GM19239 (cell line): Measurements from ENCODE around the gene TCF21.

Source experiments
- DNase-seq: peaks from one replicate; pipeline ENCODE4 v3.0.0; 2011; ENCODE audit warnings: low spot score; ENCODE audit not compliant: insufficient read length
- FAIRE-seq: peaks from 2 replicates; lab custom pipeline; 2011; peaks lifted over from hg19 to GRCh38; lab: Jason Lieb, UNC

TCF21 gene

DNA sequence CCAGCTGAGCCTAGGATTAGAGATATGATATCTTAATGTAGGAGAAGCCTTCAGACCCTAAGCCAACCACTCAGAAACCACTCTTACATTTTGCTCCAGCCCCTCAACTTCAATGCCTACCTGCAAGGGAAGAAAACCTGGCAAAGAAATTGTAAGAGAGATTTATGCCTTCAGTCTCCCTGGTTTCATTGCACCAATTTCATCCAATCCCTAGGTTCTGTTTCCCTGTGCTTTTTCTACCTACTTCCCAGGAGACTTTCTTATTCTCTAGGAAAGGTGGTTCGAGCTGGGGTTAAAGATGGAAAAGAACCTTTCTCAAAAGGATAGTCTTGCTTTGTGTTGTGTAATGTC, 1.1 kb upstream of the TCF21 start:
- FAIRE-seq (no peak), DNase-seq (no peak)

DNA sequence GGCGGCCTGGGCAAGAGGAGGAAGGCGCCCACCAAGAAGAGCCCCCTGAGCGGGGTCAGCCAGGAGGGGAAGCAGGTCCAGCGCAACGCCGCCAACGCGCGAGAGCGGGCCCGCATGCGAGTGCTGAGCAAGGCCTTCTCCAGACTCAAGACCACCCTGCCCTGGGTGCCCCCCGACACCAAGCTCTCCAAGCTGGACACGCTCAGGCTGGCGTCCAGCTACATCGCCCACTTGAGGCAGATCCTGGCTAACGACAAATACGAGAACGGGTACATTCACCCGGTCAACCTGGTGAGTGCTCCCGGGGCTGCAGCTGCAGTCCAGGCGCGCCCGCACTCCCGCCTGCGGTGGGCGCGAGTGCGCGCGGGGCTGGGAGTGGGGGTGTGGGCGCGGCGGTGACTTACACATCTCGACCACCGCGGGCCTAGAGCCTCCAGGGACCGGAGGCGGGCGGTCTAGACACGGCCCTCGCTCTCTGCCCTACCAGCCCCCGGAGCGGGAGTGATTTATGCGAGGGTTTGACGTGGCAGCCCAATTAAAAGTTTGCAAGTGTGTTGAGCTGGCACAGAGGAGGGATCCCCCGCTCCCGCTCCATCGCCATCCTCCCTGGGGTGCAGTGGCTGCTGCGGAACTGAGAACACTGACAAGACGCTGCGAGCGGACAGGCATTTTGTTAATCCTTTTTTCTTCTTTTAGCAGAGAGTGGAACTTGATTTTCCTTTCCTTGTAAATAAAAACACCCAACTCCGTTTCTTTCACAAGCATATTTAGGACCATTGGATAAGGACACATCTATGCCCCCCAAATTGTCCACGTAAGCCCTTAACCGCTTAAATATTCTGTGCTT, 867 bp downstream of the TCF21 start:
- FAIRE-seq: no peak
- DNase-seq: no peak

DNA sequence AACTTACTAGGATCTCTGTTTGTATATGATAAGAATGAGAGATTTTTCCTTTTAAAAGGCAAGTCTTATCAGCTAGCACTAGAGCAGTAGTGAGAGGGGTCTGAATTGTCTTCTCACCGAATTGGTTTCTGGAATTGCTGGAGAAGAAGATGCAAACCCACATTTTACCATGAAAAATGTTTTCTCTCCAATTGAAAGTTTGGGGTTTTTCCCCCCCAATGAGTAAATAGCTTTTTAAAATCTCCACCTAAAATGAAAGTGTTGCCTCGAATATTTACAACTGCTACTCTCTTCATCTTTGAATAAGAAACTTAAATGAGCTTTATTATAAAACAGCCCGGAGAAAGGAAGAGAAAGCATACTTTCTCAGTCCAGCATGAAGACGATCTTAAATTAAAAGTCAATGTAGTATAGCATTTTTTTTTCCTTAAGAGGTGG, 1.8 kb downstream of the TCF21 start:
- DNase-seq (no peak), FAIRE-seq (no peak)

- DNase-seq (no peak), FAIRE-seq (no peak)
Measured at GRCh38 chr6:133891149-133891926, 2.4 kb downstream of the TCF21 start.

DNA sequence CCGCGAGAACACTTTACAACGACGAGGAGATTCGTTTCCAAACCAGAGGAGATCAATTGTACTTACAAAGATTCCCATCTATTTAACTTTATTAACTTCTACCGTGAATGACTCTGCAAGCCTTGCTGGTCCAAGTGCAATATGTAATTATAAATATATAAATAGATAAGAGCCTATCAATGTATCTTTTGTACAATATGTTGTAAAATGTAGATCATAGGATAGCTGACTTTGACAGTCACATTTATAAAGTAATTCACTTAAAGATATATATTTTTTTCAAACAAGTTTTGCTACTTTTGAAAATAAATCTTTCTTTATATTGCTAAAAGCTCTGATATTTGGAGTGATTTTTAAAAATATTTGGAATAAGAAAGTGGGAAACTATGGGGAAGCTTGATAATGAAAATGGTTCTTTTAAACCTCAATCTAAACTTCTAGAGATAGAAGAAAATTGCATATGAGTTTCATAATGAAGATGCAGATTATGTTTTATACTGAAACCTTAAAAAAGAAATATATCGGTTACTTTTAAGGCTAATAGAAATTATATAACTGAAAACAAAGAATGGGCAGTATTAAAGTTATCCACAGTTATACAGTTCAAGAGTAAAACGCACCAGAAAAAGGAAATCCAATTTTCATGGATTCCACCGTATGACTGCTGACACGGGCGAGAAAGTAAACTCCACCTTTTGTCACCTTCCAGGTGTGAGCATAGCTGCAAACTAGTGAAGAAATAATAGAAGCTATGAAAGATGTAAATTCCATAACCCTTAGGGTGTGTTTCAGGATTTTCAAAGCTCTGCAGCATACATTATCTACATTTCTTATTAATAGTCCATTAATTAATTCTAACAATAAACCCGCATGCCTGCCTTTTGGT, 3.3 kb downstream of the TCF21 start:
- FAIRE-seq: no peak
- no peak for DNase-seq

- no peak for DNase-seq
- no peak for FAIRE-seq
Measured at GRCh38 chr6:133892813-133893691, 4.1 kb downstream of the TCF21 start.

- FAIRE-seq (no peak), DNase-seq (no peak)
Measured at GRCh38 chr6:133893946-133894345, 5.0 kb downstream of the TCF21 start.

DNA sequence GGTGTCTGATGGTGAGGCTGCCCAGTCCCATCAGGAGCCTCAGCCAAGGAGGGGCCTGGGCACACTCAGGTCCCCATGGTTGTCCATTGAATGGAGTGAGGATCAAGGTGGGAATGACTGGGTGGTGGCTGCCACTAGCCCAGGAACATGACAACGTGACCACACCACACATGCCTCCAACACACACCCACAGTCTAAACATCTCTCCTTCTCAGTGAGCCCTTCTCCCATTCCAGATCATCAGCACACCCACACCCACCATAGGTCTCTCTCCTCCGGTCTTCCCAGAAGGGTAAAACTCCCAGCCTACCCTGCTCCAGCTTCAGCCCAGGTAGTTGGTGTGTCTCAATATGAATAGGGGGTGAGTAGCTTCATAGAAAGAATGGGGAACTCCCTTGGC, 5.5 kb downstream of the TCF21 start:
- DNase-seq: no peak
- FAIRE-seq: no peak

DNA sequence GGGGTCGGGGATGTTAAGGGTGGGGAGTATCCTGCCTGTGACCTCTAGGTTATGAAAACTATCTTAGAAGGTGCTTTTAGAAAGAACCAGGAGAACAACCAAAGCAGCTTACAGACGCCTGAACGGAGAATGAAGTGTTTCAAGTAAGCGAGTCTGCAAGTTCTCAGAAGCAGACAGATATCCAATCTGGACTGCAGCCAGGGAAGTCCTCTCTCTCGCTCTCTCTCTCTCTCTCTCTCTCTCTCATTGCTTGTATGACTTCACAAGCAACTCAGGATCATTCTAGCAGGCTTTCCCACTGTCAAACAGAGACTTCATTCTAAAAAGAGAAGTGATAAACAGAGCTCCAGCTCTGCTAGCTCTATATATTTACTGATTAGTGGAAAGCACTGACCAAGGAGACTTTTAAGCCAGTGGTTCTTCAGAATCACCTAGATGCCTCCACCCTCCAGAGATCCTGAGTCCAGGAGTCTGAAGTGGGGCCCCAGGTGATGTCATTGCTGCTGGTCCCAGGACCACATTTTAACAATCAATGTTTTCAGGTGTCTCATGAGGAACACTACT, 6.0 kb downstream of the TCF21 start:
- no peak for DNase-seq
- FAIRE-seq: no peak

DNA sequence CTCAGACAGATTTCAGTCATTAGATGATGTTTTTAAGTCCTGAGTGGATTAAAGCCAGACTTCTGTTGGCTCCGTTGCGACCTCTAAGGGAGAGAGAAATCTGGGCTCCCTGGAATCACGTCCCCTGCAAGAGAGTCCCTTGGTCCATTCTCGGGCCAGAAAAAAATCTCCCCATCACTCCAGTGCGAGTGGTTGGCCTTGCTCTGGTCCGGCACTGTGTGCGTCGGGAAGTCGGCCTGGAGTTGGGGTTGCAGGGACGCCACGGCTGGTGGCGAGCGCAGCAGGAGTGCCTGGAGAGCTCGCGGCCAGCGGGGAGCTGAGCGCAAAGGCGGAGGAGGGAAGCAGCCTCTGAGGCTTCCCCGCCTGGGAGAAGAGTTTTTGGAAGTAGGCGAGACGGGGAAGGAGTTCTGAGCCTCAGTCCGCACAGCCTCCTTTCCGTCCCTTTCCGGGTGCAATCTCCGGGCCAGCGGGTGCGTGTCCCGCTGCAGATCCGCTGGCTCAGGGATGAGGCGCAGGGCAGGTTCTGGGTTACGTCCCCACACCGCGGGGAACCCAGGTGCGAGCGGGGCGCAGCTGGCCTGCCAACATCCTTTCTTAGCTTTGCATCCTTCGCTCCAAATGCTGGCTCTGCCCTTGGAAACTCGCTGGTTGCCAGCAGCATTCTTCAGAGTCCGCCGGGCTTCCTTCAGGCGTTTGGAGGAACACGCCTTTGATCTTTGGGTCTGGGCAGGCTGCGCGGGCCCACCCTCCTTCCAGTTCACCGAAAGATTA, 6.8 kb downstream of the TCF21 start:
- DNase-seq (no peak), FAIRE-seq (no peak)

- no peak for DNase-seq
- FAIRE-seq: no peak
Measured at GRCh38 chr6:133896344-133896721, 7.4 kb downstream of the TCF21 start.

GRCh38 chr6:133898263-133898662, 9.3 kb downstream of the TCF21 start:
- DNase-seq (no peak), FAIRE-seq (no peak)

GRCh38 chr6:133899556-133899955, 10.6 kb downstream of the TCF21 start:
- FAIRE-seq (no peak), DNase-seq (no peak)

- no peak for FAIRE-seq
Measured at GRCh38 chr6:133903855-133904254, 14.9 kb downstream of the TCF21 start.

DNA sequence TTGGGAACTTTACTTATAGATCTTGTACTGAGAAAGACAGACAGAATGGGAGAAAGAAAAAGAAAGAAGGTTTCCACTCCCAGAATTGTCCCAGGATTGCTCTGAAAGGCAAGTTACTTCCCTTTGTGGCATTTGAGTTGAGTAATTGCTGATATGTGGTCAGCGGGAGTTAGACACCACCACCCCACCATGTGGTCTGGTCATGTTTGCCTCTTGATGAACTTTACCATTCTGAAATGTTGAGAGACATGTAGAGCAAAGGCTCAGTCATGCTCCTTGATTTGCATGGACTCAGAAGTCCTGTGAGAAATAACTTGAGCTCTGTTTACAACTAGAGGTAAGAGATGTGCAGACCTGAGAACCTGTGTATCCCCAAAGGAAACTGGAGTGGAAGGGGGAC, 17.1 kb downstream of the TCF21 start:
- FAIRE-seq: no peak
- no peak for DNase-seq

More at GRCh38 chr6:133903855-133904254, 14.9 kb downstream of the TCF21 start:
- no peak for DNase-seq

DNA sequence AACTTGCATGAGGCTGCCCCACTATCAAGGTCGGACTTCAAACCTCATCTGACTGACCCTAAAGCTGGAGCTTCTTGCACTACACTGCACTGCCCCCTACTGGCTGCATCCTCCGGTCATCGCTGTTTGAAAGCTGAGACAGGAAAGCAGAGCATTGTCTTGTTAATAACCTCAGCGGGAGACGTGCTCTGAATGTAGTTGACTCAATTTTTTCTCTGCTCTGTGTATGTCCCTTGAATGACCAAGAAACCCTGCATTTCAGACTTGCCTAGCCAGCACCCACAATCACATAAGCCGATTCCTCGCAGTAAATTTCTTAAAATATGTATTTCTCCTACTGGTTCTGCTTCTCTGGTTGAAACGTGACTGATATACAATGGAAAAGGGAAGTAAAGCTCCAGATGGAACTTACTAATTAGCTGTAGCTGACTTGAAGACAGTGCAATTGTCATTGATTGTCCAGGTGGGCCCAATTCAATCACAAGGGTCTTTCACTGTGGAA, 27.8 kb downstream of the TCF21 start:
- peak; percentile 85 for FAIRE-seq
- no peak for DNase-seq

DNA sequence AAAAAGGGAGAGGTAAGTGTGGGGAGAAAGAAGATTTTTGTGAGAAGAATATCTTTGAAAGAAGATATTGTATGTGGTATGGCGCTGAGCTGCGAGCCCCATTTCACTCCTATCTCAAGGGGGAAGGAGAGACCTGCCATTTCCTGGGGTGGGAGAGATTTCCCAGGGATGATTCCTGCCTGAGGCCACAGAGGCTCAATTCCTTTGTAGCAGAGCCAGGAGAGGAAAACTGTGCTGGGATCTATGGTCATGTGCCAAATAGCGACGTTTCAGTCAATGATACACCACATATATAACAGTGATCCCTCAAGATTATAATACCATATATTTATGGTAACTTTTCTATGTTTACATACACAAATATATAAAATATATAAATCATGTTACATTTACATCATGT, 28.9 kb downstream of the TCF21 start:
- DNase-seq: no peak
- FAIRE-seq: no peak

DNA sequence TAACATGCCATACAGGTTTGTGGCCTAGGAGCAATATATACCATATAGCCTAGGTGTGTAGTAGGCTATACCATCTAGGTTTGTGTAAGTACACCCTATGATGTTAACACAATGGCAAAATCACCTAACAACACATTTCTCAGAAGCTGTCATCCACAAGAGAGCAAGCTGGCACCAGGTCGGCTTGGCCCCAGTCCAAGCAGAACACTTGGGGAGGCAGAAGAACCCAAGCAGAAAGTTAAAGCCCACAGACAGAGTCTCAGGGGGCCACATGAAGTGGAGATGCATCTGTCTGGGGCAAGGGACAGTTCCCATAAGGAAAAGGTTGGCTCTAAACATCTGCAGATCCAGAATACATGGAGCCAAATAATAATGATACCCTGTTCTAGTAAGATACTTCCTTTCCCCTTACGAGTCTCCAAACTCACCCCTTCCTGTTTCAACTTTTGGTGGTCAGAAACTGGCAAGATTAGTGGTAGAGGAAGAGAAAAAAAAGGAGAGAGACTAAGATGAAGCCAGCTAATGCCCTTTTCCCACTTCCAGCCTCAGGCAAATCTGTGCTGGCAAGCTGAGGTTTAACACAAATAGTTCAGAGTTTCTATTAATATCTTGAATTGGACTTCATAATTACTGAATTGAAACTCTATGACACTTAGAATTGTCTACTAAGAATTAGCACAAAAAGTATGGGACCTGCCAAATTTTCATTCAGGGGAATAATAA, 29.5 kb downstream of the TCF21 start:
- DNase-seq (no peak), FAIRE-seq (no peak)
